ENCODE results near the gene AP2A2.

DNA sequence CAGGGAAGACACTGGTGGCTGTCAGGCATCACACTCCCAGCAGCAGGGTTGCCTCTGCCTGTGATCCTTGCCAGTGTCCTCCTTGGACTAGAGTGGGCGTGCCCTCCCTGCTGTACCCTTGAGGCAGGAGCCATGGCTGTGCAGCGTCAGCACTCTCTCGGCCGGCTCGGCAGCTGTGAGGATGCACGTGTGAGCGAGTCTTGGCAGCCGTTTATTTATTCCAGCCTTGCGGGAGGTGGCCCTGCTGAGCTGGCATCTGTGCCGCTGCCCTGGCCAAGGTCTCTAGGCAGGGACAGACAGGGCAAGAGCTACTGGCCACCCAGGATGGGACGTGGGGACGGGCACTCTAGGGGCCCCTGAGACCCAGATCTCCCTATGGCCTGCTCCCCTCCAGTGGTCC, 49.1 kb upstream of the AP2A2 start:
- TF ChIP-seq, protein P1, sequence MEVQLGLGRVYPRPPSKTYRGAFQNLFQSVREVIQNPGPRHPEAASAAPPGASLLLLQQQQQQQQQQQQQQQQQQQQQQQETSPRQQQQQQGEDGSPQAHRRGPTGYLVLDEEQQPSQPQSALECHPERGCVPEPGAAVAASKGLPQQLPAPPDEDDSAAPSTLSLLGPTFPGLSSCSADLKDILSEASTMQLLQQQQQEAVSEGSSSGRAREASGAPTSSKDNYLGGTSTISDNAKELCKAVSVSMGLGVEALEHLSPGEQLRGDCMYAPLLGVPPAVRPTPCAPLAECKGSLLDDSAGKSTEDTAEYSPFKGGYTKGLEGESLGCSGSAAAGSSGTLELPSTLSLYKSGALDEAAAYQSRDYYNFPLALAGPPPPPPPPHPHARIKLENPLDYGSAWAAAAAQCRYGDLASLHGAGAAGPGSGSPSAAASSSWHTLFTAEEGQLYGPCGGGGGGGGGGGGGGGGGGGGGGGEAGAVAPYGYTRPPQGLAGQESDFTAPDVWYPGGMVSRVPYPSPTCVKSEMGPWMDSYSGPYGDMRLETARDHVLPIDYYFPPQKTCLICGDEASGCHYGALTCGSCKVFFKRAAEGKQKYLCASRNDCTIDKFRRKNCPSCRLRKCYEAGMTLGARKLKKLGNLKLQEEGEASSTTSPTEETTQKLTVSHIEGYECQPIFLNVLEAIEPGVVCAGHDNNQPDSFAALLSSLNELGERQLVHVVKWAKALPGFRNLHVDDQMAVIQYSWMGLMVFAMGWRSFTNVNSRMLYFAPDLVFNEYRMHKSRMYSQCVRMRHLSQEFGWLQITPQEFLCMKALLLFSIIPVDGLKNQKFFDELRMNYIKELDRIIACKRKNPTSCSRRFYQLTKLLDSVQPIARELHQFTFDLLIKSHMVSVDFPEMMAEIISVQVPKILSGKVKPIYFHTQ (CRISPR knock-in tag; IDR thresholded peaks at IDR 0.05) = no peak
- TF ChIP-seq, protein P2, sequence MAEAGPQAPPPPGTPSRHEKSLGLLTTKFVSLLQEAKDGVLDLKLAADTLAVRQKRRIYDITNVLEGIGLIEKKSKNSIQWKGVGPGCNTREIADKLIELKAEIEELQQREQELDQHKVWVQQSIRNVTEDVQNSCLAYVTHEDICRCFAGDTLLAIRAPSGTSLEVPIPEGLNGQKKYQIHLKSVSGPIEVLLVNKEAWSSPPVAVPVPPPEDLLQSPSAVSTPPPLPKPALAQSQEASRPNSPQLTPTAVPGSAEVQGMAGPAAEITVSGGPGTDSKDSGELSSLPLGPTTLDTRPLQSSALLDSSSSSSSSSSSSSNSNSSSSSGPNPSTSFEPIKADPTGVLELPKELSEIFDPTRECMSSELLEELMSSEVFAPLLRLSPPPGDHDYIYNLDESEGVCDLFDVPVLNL (CRISPR knock-in tag; IDR thresholded peaks at IDR 0.05; ENCODE audit: borderline replicate concordance, low read depth) = no peak
- TF ChIP-seq ATF1 (CRISPR knock-in tag; IDR thresholded peaks at IDR 0.05) (no peak), ELF4 (CRISPR knock-in tag; IDR thresholded peaks at IDR 0.05; ENCODE audit: low read depth) (no peak), NFE2L1 (CRISPR knock-in tag; IDR thresholded peaks at IDR 0.05) (no peak), JAZF1 (CRISPR knock-in tag; IDR thresholded peaks at IDR 0.05) (no peak), MXD4 (CRISPR knock-in tag; IDR thresholded peaks at IDR 0.05; ENCODE audit: borderline replicate concordance) (no peak), SP1 (CRISPR knock-in tag; conservative IDR thresholded peaks at IDR 0.05) (no peak)
- TF ChIP-seq, protein P3, sequence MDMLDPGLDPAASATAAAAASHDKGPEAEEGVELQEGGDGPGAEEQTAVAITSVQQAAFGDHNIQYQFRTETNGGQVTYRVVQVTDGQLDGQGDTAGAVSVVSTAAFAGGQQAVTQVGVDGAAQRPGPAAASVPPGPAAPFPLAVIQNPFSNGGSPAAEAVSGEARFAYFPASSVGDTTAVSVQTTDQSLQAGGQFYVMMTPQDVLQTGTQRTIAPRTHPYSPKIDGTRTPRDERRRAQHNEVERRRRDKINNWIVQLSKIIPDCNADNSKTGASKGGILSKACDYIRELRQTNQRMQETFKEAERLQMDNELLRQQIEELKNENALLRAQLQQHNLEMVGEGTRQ (CRISPR knock-in tag; IDR thresholded peaks at IDR 0.05) = no peak
- TF ChIP-seq, protein P4, sequence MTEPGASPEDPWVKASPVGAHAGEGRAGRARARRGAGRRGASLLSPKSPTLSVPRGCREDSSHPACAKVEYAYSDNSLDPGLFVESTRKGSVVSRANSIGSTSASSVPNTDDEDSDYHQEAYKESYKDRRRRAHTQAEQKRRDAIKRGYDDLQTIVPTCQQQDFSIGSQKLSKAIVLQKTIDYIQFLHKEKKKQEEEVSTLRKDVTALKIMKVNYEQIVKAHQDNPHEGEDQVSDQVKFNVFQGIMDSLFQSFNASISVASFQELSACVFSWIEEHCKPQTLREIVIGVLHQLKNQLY (CRISPR knock-in tag; IDR thresholded peaks at IDR 0.05) = no peak
- TF ChIP-seq, protein P5, sequence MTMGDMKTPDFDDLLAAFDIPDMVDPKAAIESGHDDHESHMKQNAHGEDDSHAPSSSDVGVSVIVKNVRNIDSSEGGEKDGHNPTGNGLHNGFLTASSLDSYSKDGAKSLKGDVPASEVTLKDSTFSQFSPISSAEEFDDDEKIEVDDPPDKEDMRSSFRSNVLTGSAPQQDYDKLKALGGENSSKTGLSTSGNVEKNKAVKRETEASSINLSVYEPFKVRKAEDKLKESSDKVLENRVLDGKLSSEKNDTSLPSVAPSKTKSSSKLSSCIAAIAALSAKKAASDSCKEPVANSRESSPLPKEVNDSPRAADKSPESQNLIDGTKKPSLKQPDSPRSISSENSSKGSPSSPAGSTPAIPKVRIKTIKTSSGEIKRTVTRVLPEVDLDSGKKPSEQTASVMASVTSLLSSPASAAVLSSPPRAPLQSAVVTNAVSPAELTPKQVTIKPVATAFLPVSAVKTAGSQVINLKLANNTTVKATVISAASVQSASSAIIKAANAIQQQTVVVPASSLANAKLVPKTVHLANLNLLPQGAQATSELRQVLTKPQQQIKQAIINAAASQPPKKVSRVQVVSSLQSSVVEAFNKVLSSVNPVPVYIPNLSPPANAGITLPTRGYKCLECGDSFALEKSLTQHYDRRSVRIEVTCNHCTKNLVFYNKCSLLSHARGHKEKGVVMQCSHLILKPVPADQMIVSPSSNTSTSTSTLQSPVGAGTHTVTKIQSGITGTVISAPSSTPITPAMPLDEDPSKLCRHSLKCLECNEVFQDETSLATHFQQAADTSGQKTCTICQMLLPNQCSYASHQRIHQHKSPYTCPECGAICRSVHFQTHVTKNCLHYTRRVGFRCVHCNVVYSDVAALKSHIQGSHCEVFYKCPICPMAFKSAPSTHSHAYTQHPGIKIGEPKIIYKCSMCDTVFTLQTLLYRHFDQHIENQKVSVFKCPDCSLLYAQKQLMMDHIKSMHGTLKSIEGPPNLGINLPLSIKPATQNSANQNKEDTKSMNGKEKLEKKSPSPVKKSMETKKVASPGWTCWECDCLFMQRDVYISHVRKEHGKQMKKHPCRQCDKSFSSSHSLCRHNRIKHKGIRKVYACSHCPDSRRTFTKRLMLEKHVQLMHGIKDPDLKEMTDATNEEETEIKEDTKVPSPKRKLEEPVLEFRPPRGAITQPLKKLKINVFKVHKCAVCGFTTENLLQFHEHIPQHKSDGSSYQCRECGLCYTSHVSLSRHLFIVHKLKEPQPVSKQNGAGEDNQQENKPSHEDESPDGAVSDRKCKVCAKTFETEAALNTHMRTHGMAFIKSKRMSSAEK (CRISPR knock-in tag; IDR thresholded peaks at IDR 0.05; ENCODE audit: borderline replicate concordance) = no peak
- TF ChIP-seq, protein P6, sequence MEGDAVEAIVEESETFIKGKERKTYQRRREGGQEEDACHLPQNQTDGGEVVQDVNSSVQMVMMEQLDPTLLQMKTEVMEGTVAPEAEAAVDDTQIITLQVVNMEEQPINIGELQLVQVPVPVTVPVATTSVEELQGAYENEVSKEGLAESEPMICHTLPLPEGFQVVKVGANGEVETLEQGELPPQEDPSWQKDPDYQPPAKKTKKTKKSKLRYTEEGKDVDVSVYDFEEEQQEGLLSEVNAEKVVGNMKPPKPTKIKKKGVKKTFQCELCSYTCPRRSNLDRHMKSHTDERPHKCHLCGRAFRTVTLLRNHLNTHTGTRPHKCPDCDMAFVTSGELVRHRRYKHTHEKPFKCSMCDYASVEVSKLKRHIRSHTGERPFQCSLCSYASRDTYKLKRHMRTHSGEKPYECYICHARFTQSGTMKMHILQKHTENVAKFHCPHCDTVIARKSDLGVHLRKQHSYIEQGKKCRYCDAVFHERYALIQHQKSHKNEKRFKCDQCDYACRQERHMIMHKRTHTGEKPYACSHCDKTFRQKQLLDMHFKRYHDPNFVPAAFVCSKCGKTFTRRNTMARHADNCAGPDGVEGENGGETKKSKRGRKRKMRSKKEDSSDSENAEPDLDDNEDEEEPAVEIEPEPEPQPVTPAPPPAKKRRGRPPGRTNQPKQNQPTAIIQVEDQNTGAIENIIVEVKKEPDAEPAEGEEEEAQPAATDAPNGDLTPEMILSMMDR (IDR thresholded peaks at IDR 0.05) = no peak

Measured in WTC11 (cell line).